DND-41 (cell line): ENCODE data around the gene ESR2.

Experiments used
- EZH2 ChIP-seq: IDR thresholded peaks from 3 replicates; pipeline ENCODE4 v1.6.1; 2012; ENCODE audit warnings: borderline replicate concordance, low read depth, mild to moderate bottlenecking, moderate library complexity, low read length, inconsistent platforms; ENCODE audit not compliant: severe bottlenecking
- TF ChIP-seq, protein P1 (sequence below): IDR thresholded peaks from 2 replicates; pipeline ENCODE4 v1.5.1; 2012; ENCODE audit warnings: borderline replicate concordance, low read length, moderate library complexity, mild to moderate bottlenecking; ENCODE audit not compliant: poor library complexity, severe bottlenecking; ENCODE audit errors: extremely low read depth

DNA sequence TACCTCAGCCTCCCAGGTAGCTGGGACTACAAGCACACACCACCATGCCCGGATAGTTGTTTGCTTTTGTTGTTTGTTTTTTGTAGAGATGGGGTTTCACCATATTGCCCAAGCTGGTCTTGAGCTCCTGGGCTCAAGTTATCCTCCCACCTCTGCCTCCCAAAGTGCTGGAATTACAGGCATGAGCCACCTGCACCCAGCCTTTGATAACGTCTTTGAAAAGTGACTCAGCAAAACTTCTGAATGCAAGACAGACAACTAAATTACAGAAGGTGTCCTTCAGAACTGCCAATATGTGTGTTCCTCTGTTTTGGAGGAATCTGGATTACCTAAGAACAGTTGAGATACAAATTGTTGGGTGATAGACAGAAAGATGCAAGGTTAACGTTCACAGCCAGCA lies 99.8 kb downstream of the ESR2 start:
- TF ChIP-seq, protein P1, sequence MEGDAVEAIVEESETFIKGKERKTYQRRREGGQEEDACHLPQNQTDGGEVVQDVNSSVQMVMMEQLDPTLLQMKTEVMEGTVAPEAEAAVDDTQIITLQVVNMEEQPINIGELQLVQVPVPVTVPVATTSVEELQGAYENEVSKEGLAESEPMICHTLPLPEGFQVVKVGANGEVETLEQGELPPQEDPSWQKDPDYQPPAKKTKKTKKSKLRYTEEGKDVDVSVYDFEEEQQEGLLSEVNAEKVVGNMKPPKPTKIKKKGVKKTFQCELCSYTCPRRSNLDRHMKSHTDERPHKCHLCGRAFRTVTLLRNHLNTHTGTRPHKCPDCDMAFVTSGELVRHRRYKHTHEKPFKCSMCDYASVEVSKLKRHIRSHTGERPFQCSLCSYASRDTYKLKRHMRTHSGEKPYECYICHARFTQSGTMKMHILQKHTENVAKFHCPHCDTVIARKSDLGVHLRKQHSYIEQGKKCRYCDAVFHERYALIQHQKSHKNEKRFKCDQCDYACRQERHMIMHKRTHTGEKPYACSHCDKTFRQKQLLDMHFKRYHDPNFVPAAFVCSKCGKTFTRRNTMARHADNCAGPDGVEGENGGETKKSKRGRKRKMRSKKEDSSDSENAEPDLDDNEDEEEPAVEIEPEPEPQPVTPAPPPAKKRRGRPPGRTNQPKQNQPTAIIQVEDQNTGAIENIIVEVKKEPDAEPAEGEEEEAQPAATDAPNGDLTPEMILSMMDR: no peak
- no peak for TF ChIP-seq EZH2
